ENCODE data around the gene LMBRD1. TPM values are rescaled to one million over a fixed set of nuclear protein-coding genes. Genes with fewer than 3 reads are reported as not detected.

LMBRD1 gene
- total and polyA plus RNA-seq, 2 of the 8 experiments (the other 6 are each of a cell fraction or from before 2014, with no cell fraction given), result 9.1 to 16.8 TPM

GRCh38 chr6:69761853-69762252 lies 35.0 kb downstream of the LMBRD1 start:
- Histone ChIP-seq H2AK5ac (ENCODE audit: low read depth, low read length) (no peak overlapping the region), H3K9ac (replicated peaks in 1 of 4; ENCODE audit: extremely low read depth in 1 of 4, low read depth in 3 of 4, low read length in 3 of 4) (no peak overlapping the region), H3K23me2 (ENCODE audit: low read depth, low read length) (no peaks in the 10 kb centered on the region), H3K36me3 (ENCODE audit: control insufficient read depth in 2 of 4, insufficient read depth in 4 of 4, low read length in 3 of 4) (no peaks in the 10 kb centered on the region), H3K4me2 (ENCODE audit: insufficient read depth in 1 of 2, low read depth in 2 of 2, low read length in 2 of 2) (no peak overlapping the region), H3K4me1 (replicated peaks in 1 of 4; ENCODE audit: control insufficient read depth in 3 of 4, insufficient read depth in 4 of 4, low read length in 3 of 4) (no peaks in the 10 kb centered on the region; a peak in 1 of 7 replicates), H2AFZ (ENCODE audit: low read length) (no peak overlapping the region), H2BK12ac (ENCODE audit: low read depth, low read length) (no peak overlapping the region), H2BK20ac (ENCODE audit: low read length) (no peak overlapping the region), H2BK120ac (replicated peaks; ENCODE audit: low read depth, low read length) (no peak overlapping the region), H3K79me2 (ENCODE audit: control insufficient read depth in 1 of 2, insufficient read depth in 2 of 2, low read length in 2 of 2) (peaks cover 0 to 17% of the 10 kb centered on the region in 2 experiments; a peak in 3 of 4 replicates), H2BK5ac (ENCODE audit: low read depth, low read length) (no peak overlapping the region), H4K8ac (ENCODE audit: extremely low read depth, insufficient read depth, low read length) (no peak overlapping the region), H3K79me1 (ENCODE audit: low read depth, low read length) (no peaks in the 10 kb centered on the region), H2BK15ac (ENCODE audit: low read length) (no peak overlapping the region), H3K27me3 (replicated peaks in 1 of 4; ENCODE audit: control insufficient read depth in 3 of 4, extremely low read depth in 1 of 4, insufficient read depth in 3 of 4, low read length in 3 of 4) (no peaks in the 10 kb centered on the region), H3K4ac (replicated peaks; ENCODE audit: insufficient read length, low read depth, low read length) (no peak overlapping the region), H3K18ac (ENCODE audit: extremely low read depth, low read length) (no peak overlapping the region), H4K91ac (replicated peaks; ENCODE audit: insufficient read length, low read length) (no peak overlapping the region), H3K56ac (replicated peaks; ENCODE audit: insufficient read length, low read depth, low read length) (no peak overlapping the region), H3K9me3 (ENCODE audit: insufficient read depth in 2 of 2, low read depth in 1 of 2, low read length in 1 of 2) (no peaks in the 10 kb centered on the region), H3K4me3 (ENCODE audit: extremely low read depth in 1 of 4, insufficient read depth in 2 of 4, low read depth in 3 of 4, low read length in 4 of 4) (no peak overlapping the region), H4K20me1 (replicated peaks in 1 of 2; ENCODE audit: control insufficient read depth in 1 of 2, insufficient read depth in 2 of 2, low read length in 2 of 2) (no peaks in the 10 kb centered on the region), H3K27ac (ENCODE audit: low read depth, low read length) (no peak overlapping the region), H3K14ac (ENCODE audit: insufficient read length) (no peak overlapping the region), H4K5ac (ENCODE audit: insufficient read length, low read depth, low read length) (no peak overlapping the region), H3K23ac (ENCODE audit: insufficient read length) (no peak overlapping the region)
- FAIRE-seq (no peak), DNase-seq (ENCODE audit: low read depth in 1 of 2, low spot score in 2 of 2) (no peak)
- 100% methylated on average over 2 of the region's 2 CpGs; no CpG with 5 or more reads in 1 of the 2 experiments for WGBS, 2 experiments (ENCODE audit: extremely low coverage in 1 of 2, insufficient coverage in 1 of 2, insufficient read length in 1 of 2, insufficient replicate concordance in 2 of 2, low coverage in 1 of 2, low lambda C conversion rate in 2 of 2, missing lambda C conversion rate in 1 of 2)
- ChIA-PET POLR2A (ENCODE audit: partially characterized antibody) (no interaction called here), CTCF (ENCODE audit: partially characterized antibody) (no interaction called here)
- TF ChIP-seq CHD7 (IDR thresholded peaks at IDR 0.05; ENCODE audit: insufficient replicate concordance, low read length), result no peak
